Activated T-helper 2 cell treated with anti-CD3 and anti-CD28 coated beads, Interferon-gamma antibody, Interleukin-2, Interleukin-4, amounts not matched to agents 10 μg/mL and 5 μg/mL and 100 μg/mL, durations not matched to agents 14 hours and 24 hours and 36 hours (primary cell): ENCODE results near the gene TBX5. TPM values are rescaled to one million over a fixed set of nuclear protein-coding genes. Genes with fewer than 3 reads are reported as not detected.

Experiments used
- DNase-seq: peaks from one replicate; pipeline ENCODE4 v3.0.0; 2021; ENCODE audit warnings: low spot score
- H3K27ac Mint-ChIP-seq: one replicate; pipeline ENCODE4 v1.8.0; 2021; ENCODE audit warnings: mixed read lengths
- H3K27me3 Mint-ChIP-seq: one replicate; pipeline ENCODE4 v1.8.0; 2021; ENCODE audit warnings: low read depth, mixed read lengths
- H3K36me3 Mint-ChIP-seq: one replicate; pipeline ENCODE4 v1.8.0; 2021; ENCODE audit warnings: low read depth, mixed read lengths
- H3K4me1 Mint-ChIP-seq: one replicate; pipeline ENCODE4 v1.8.0; 2021; ENCODE audit warnings: low read depth, mixed read lengths
- H3K4me3 Mint-ChIP-seq: one replicate; pipeline ENCODE4 v1.8.0; 2021; ENCODE audit warnings: low read depth, mild to moderate bottlenecking, moderate library complexity, mixed read lengths
- H3K9me3 Mint-ChIP-seq: one replicate; pipeline ENCODE4 v1.8.0; 2021; ENCODE audit warnings: mixed read lengths
- intact Hi-C: fragments of 100-400 bp; cut with micrococcal nuclease; formaldehyde crosslinking; loops from one replicate; pipeline ENCODE4 v1.15.1; 2023
- total RNA-seq: library from RNA; stranded (reverse); gene quantifications from 2 replicates; pipeline ENCODE4 v1.2.3, GENCODE V29; 2022

TBX5 gene
- total RNA-seq, 1 donor from 2014 or later: not detected

- no peak overlapping the region for H3K4me3 Mint-ChIP-seq
- H3K9me3 Mint-ChIP-seq: no peaks in the 10 kb centered on the region
- H3K27ac Mint-ChIP-seq: no peak overlapping the region
- H3K36me3 Mint-ChIP-seq: no peaks in the 10 kb centered on the region
- intact Hi-C loops: no loop called here
- no peak for DNase-seq
- no peaks in the 10 kb centered on the region for H3K27me3 Mint-ChIP-seq
- H3K4me1 Mint-ChIP-seq: no peaks in the 10 kb centered on the region
Measured at GRCh38 chr12:114342656-114343055, 63.3 kb downstream of the TBX5 start.

- H3K27me3 Mint-ChIP-seq: no peaks in the 10 kb centered on the region
- intact Hi-C loops: no loop called here
- no peak for DNase-seq
- no peak overlapping the region for H3K27ac Mint-ChIP-seq
- H3K4me1 Mint-ChIP-seq: no peaks in the 10 kb centered on the region
- no peaks in the 10 kb centered on the region for H3K9me3 Mint-ChIP-seq
- no peak overlapping the region for H3K4me3 Mint-ChIP-seq
- no peaks in the 10 kb centered on the region for H3K36me3 Mint-ChIP-seq
Measured at GRCh38 chr12:114341635-114342034, 64.3 kb downstream of the TBX5 start.

DNA sequence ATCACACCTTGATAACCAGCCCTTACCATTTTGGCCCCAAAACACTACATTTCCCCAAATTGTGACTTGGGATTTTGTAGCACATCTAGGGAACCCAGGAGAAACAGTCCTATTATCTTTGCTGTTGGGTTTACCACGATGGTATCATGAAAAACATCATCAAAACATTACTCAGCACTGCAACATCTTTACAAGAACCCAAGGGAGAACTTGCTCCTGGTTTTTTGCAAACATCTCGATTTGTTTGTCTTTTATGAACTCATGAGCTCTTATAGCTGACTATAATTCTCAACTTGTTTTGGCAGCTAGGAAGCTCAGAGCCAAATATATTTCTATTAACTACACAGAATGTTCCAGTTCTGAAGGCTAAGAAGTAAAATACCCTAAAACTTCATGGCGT lies 65.7 kb downstream of the TBX5 start:
- Mint-ChIP-seq H3K4me1 (no peaks in the 10 kb centered on the region), H3K4me3 (no peak overlapping the region), H3K36me3 (no peaks in the 10 kb centered on the region), H3K27ac (no peak overlapping the region), H3K9me3 (no peaks in the 10 kb centered on the region), H3K27me3 (no peaks in the 10 kb centered on the region)
- DNase-seq: no peak
- intact Hi-C loops: no loop called here

GRCh38 chr12:114339626-114340025 lies 66.3 kb downstream of the TBX5 start:
- no peaks in the 10 kb centered on the region for H3K27me3 Mint-ChIP-seq
- H3K36me3 Mint-ChIP-seq: no peaks in the 10 kb centered on the region
- no peak overlapping the region for H3K27ac Mint-ChIP-seq
- intact Hi-C loops: no loop called here
- DNase-seq: no peak
- H3K4me1 Mint-ChIP-seq: no peaks in the 10 kb centered on the region
- no peaks in the 10 kb centered on the region for H3K9me3 Mint-ChIP-seq
- no peak overlapping the region for H3K4me3 Mint-ChIP-seq

DNA sequence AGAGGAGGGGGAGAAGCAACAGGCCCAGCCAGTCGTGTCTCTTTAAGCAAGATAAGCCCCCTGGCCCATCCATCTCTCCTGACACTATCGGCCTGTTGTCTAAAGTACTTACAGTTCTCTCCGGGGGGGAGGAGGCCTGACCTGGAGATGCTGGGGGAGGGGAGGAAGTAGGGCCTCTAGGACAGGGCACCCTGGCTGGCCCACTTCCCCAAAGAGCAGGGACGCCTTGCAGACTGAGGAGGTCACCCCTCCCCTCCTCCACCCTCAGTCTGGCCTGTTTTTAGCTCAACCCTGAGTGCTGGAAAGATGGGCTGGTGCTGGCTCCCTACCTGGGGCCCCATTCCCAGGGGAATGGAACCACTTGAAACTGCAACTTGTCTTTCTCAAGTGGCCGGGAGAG lies 70.3 kb downstream of the TBX5 start:
- H3K4me1 Mint-ChIP-seq: no peaks in the 10 kb centered on the region
- no peak overlapping the region for H3K4me3 Mint-ChIP-seq

GRCh38 chr12:114334395-114334794 lies 71.5 kb downstream of the TBX5 start:
- Mint-ChIP-seq H3K9me3 (peaks cover 3% of the 10 kb centered on the region), H3K27ac (no peak overlapping the region), H3K4me3 (no peak overlapping the region), H3K27me3 (no peaks in the 10 kb centered on the region), H3K36me3 (no peaks in the 10 kb centered on the region), H3K4me1 (no peaks in the 10 kb centered on the region)
- DNase-seq: no peak
- intact Hi-C loops: no loop called here

More for the DNA sequence above, 70.3 kb downstream of the TBX5 start:
- Mint-ChIP-seq H3K36me3 (no peaks in the 10 kb centered on the region), H3K9me3 (no peaks in the 10 kb centered on the region), H3K27ac (no peak overlapping the region), H3K27me3 (no peaks in the 10 kb centered on the region)
- no peak for DNase-seq
- intact Hi-C loops: no loop called here

GRCh38 chr12:114328292-114328691 lies 77.7 kb downstream of the TBX5 start:
- peaks cover 3% of the 10 kb centered on the region for H3K9me3 Mint-ChIP-seq
- DNase-seq: no peak
- intact Hi-C loops: no loop called here
- no peak overlapping the region for H3K4me3 Mint-ChIP-seq
- no peaks in the 10 kb centered on the region for H3K4me1 Mint-ChIP-seq
- no peaks in the 10 kb centered on the region for H3K27me3 Mint-ChIP-seq
- H3K27ac Mint-ChIP-seq: no peak overlapping the region
- H3K36me3 Mint-ChIP-seq: no peaks in the 10 kb centered on the region

GRCh38 chr12:114327765-114328164 lies 78.2 kb downstream of the TBX5 start:
- Mint-ChIP-seq H3K27ac (no peak overlapping the region), H3K36me3 (no peaks in the 10 kb centered on the region), H3K4me1 (no peaks in the 10 kb centered on the region), H3K9me3 (peaks cover 3% of the 10 kb centered on the region), H3K27me3 (no peaks in the 10 kb centered on the region), H3K4me3 (no peak overlapping the region)
- DNase-seq: no peak
- intact Hi-C loops: no loop called here

GRCh38 chr12:114321524-114321923 lies 84.4 kb downstream of the TBX5 start:
- H3K4me3 Mint-ChIP-seq: no peak overlapping the region
- H3K27me3 Mint-ChIP-seq: no peaks in the 10 kb centered on the region
- H3K9me3 Mint-ChIP-seq: no peaks in the 10 kb centered on the region
- no peak for DNase-seq
- no peaks in the 10 kb centered on the region for H3K36me3 Mint-ChIP-seq
- H3K27ac Mint-ChIP-seq: no peak overlapping the region
- no peaks in the 10 kb centered on the region for H3K4me1 Mint-ChIP-seq
- intact Hi-C loops: no loop called here

GRCh38 chr12:114320968-114321367 lies 85.0 kb downstream of the TBX5 start:
- DNase-seq: no peak
- Mint-ChIP-seq H3K9me3 (no peaks in the 10 kb centered on the region), H3K4me3 (no peak overlapping the region), H3K4me1 (no peaks in the 10 kb centered on the region), H3K27ac (no peak overlapping the region), H3K27me3 (no peaks in the 10 kb centered on the region), H3K36me3 (no peaks in the 10 kb centered on the region)
- intact Hi-C loops: no loop called here

GRCh38 chr12:114320101-114320500 lies 85.8 kb downstream of the TBX5 start:
- H3K9me3 Mint-ChIP-seq: no peaks in the 10 kb centered on the region
- no peaks in the 10 kb centered on the region for H3K36me3 Mint-ChIP-seq
- no peak for DNase-seq
- no peaks in the 10 kb centered on the region for H3K4me1 Mint-ChIP-seq
- H3K27ac Mint-ChIP-seq: no peak overlapping the region
- no peaks in the 10 kb centered on the region for H3K27me3 Mint-ChIP-seq
- no peak overlapping the region for H3K4me3 Mint-ChIP-seq
- intact Hi-C loops: no loop called here

DNA sequence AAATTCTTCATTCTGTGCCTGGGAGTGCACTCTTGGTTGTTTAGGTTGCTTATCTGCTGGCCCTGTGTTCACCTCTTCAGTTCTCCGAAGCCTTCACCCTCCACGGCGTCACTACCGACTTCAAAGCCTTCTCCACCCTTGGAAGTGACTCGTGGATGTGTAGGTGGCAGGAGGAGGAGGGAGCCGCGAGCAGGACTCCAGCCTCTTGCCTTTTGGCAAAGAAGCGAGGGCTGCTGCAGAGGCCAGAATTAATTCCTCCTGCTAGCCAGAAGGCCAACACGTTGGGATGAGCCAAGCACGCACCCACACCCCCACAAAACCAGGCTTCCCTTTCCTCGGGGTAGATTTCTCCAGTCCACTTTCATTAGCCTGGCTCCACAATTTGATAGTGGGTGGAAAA lies 86.5 kb downstream of the TBX5 start:
- Mint-ChIP-seq H3K27me3 (no peaks in the 10 kb centered on the region), H3K9me3 (no peaks in the 10 kb centered on the region), H3K36me3 (no peaks in the 10 kb centered on the region), H3K27ac (no peak overlapping the region), H3K4me1 (no peaks in the 10 kb centered on the region), H3K4me3 (no peak overlapping the region)
- intact Hi-C loops: no loop called here
- no peak for DNase-seq

- no peaks in the 10 kb centered on the region for H3K4me1 Mint-ChIP-seq
Measured at GRCh38 chr12:114318984-114319383, 87.0 kb downstream of the TBX5 start.

GRCh38 chr12:114316076-114316475 lies 89.9 kb downstream of the TBX5 start:
- intact Hi-C loops: no loop called here
- no peaks in the 10 kb centered on the region for H3K36me3 Mint-ChIP-seq
- DNase-seq: no peak
- no peak overlapping the region for H3K4me3 Mint-ChIP-seq
- no peaks in the 10 kb centered on the region for H3K4me1 Mint-ChIP-seq
- no peak overlapping the region for H3K27ac Mint-ChIP-seq
- H3K9me3 Mint-ChIP-seq: no peaks in the 10 kb centered on the region
- H3K27me3 Mint-ChIP-seq: no peaks in the 10 kb centered on the region

More at GRCh38 chr12:114318984-114319383, 87.0 kb downstream of the TBX5 start:
- no peaks in the 10 kb centered on the region for H3K9me3 Mint-ChIP-seq
- H3K27me3 Mint-ChIP-seq: no peaks in the 10 kb centered on the region
- intact Hi-C loops: no loop called here
- H3K36me3 Mint-ChIP-seq: no peaks in the 10 kb centered on the region
- no peak for DNase-seq
- H3K4me3 Mint-ChIP-seq: no peak overlapping the region
- H3K27ac Mint-ChIP-seq: no peak overlapping the region
